ENCODE results near the gene DHRSX. TPM values are rescaled to one million over a fixed set of nuclear protein-coding genes. Genes with fewer than 3 reads are reported as not detected.
A peak's percentile ranks its signal among the peaks of the same experiment; 100 is the strongest.

Gene DHRSX
- total and polyA plus RNA-seq, 7 donors = 5.6 to 19.3 (median 9.6) TPM

GRCh38 chrX:2398064-2398656 lies 102.6 kb downstream of the DHRSX start:
- no peak for TF ChIP-seq CTCF (IDR thresholded peaks at IDR 0.05)
- Histone ChIP-seq H3K27me3 (ENCODE audit: insufficient read depth in 3 of 3, low read length in 2 of 3) (no peaks in the 10 kb centered on the region), H3K4me1 (no peaks in the 10 kb centered on the region), H3K9me3 (no peaks in the 10 kb centered on the region), H3K4me3 (no peak overlapping the region), H3K27ac (no peak overlapping the region), H3K36me3 (ENCODE audit: insufficient read depth in 1 of 2, low read depth in 1 of 2) (no peaks in the 10 kb centered on the region)
- DNase-seq (no peak), ATAC-seq (no peak)
- intact Hi-C loops (cut with DNase I) = no loop called here
- 80 to 93% (median 88%) methylated on average over 14 of the region's 14 CpGs for WGBS, 3 donors

DNA sequence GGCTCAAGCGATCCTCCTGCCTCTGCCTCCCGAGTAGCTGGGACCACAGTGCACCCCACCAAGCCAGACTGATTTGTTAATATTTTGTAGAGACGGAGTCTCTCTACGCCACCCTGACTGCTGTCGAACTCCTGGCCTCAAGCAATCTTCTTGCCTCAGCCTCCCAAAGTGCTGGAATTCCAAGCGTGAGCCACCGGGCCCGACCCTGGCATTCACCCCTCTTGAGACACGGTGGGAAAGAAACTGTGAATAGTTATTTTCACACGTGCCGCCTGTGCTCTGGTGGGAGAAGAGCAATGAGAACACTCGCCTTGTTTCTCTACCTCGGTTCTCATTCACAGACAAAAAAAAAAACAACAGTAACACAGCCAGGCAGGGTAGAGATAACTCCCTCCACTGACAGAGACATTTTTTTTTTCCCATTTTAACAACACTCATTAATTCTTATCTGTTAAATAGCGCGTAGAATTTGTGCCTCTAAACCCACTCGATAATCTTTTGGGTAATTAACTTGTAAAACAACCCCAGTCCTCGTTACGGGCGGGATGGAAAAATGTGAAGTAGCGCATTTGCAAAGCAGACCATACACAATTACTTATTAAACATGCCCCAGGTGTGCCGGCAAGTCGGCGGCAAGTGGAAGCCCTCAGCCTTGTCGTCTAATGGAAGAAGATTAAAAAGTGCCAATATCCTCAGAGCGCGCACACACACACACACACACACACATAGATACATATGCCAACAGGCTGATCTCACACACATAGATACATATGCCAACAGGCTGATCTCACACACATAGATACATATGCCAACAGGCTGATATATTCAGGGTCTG lies 103.3 kb downstream of the DHRSX start:
- no peak for ATAC-seq
- WGBS, 3 donors = 87 to 89% (median 89%) methylated on average over 26 of the region's 26 CpGs
- Histone ChIP-seq H3K4me3 (no peak overlapping the region), H3K4me1 (no peaks in the 10 kb centered on the region), H3K27ac (no peak overlapping the region), H3K27me3 (ENCODE audit: insufficient read depth in 3 of 3, low read length in 2 of 3) (no peaks in the 10 kb centered on the region), H3K36me3 (ENCODE audit: insufficient read depth in 1 of 2, low read depth in 1 of 2) (no peaks in the 10 kb centered on the region), H3K9me3 (no peaks in the 10 kb centered on the region)
- no peak for TF ChIP-seq CTCF (IDR thresholded peaks at IDR 0.05)
- DNase-seq = no peak
- intact Hi-C loops (cut with DNase I) = no loop called here

DNA sequence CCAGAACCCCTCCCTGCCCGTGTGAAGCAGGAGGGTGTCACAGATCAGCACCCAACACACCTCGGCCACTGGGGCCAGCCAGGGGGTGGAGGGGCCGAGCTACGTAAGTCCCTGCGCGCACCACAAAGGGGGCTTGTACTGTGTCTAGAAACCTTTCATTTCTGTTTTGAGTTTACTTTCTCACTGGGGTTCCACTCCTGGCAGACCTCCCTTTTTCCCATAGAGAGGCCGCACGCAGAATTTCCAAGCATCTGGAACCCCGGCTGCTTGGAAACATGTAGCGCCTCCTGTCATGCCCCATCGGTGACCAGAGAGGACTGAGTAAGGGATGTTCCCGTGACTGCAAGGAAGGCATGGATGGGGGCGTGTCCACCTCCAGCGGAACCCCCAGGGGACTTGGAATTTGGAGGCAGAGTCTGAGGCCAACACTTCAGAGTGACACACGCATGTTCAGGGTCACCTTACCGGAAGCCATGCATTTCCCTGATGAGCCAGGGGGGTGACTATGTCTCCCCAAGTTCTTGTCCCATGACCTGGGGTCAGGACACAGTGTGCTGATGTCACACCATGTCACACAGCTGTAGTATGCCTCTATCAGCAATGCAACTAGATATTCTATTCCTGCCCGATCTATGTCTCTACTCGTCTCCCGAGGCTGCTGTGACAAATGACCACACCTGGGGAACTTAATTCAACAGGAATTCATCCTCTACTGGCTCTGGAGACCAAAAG lies 105.3 kb downstream of the DHRSX start:
- ATAC-seq = peak in 1 of 4 donors; percentile 54
- no peak for TF ChIP-seq CTCF (IDR thresholded peaks at IDR 0.05)
- 75 to 81% (median 78%) methylated on average over 19 of the region's 19 CpGs for WGBS, 3 donors
- Histone ChIP-seq H3K9me3 (peaks cover 8% of the 10 kb centered on the region), H3K4me3 (no peak overlapping the region), H3K27me3 (ENCODE audit: insufficient read depth in 3 of 3, low read length in 2 of 3) (no peaks in the 10 kb centered on the region), H3K27ac (no peak overlapping the region), H3K36me3 (ENCODE audit: insufficient read depth in 1 of 2, low read depth in 1 of 2) (no peaks in the 10 kb centered on the region), H3K4me1 (no peaks in the 10 kb centered on the region)
- DNase-seq = no peak
- intact Hi-C loops (cut with DNase I) = no loop called here

GRCh38 chrX:2391869-2392606 lies 108.7 kb downstream of the DHRSX start:
- Histone ChIP-seq H3K4me3 (no peak overlapping the region), H3K27me3 (ENCODE audit: insufficient read depth in 3 of 3, low read length in 2 of 3) (no peaks in the 10 kb centered on the region), H3K4me1 (peaks cover 11% of the 10 kb centered on the region), H3K36me3 (ENCODE audit: insufficient read depth in 1 of 2, low read depth in 1 of 2) (no peaks in the 10 kb centered on the region), H3K9me3 (peaks cover 9% of the 10 kb centered on the region), H3K27ac (no peak overlapping the region)
- WGBS, 3 donors = 85 to 90% (median 87%) methylated on average over 15 of the region's 15 CpGs
- intact Hi-C loops (cut with DNase I) = no loop called here
- DNase-seq (no peak), ATAC-seq (peak in 1 of 4 donors; percentile 33)
- no peak for TF ChIP-seq CTCF (IDR thresholded peaks at IDR 0.05)

All from psoas muscle (tissue), 8 donors.